ENCODE results near the gene PCDHGC5.

PCDHGC5 gene

GRCh38 chr5:141504216-141504615 is 15.3 kb downstream of the PCDHGC5 start:
- no peak for DNase-seq
- Mint-ChIP-seq H3K4me1 (peaks cover 5% of the 10 kb centered on the region), H3K27ac (no peak overlapping the region), H3K4me3 (no peak overlapping the region), H3K9me3 (no peaks in the 10 kb centered on the region), H3K27me3 (peaks cover 10% of the 10 kb centered on the region)
- no peak for ATAC-seq

DNA sequence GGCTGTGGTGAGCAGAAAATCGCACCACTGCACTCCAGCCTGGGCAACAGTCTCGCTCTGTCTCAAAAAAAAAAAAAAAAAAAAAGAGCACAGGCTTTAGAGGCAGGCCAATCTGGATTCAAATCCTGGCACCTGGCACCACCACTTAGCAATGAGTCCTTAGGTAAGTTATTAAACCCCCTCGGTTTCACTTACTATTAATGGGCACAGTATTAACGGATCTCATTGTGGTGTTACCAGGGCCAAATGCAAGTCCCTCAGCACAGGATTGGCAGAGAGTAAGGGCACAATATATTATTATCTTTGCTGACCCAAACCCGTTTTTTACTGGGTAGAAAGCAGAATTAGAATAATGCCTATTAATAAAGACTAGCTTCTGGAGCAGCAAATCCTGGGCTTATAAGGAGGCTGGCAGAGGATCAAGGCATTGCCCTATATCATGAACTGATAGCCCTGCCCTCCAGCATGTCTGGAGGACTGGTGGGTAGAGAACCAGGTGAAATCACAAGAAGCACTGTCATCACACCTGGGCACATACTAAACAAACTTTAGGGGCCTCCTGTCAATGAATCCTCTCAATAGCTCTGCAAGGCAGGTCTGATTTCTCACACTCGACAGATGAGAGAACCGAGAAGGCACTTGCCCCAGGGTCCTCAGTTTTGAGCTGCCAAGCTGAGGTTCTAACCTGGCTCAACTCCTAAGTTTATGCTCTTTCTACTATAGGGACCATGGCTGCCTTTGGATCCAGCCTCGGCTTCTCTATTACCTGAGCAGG is 17.7 kb downstream of the PCDHGC5 start:
- Mint-ChIP-seq H3K4me1 (peaks cover 13% of the 10 kb centered on the region), H3K4me3 (no peak overlapping the region), H3K9me3 (no peaks in the 10 kb centered on the region), H3K27me3 (peaks cover 7% of the 10 kb centered on the region), H3K27ac (peak overlapping the region in 1 of 2 donors; percentile 75)
- DNase-seq, result no peak
- no peak for ATAC-seq

- H3K9me3 Mint-ChIP-seq, result no peaks in the 10 kb centered on the region
- H3K4me1 Mint-ChIP-seq, result peaks cover 17% of the 10 kb centered on the region
- H3K27ac Mint-ChIP-seq, result peak overlapping the region in 1 of 2 donors; percentile 57
- no peaks in the 10 kb centered on the region for H3K27me3 Mint-ChIP-seq
- DNase-seq, result no peak
- ATAC-seq, result no peak
- H3K4me3 Mint-ChIP-seq, result no peak overlapping the region
Observed at GRCh38 chr5:141507387-141508091, 18.7 kb downstream of the PCDHGC5 start.

- peaks cover 25% of the 10 kb centered on the region for H3K4me1 Mint-ChIP-seq
Observed at GRCh38 chr5:141508440-141508797, 19.5 kb downstream of the PCDHGC5 start.

GRCh38 chr5:141508798-141509611 is 20.1 kb downstream of the PCDHGC5 start:
- ATAC-seq, result no peak

More at GRCh38 chr5:141508440-141508797, 19.5 kb downstream of the PCDHGC5 start:
- ATAC-seq (no peak), DNase-seq (no peak)
- Mint-ChIP-seq H3K4me3 (no peak overlapping the region), H3K27ac (no peak overlapping the region), H3K27me3 (no peaks in the 10 kb centered on the region), H3K9me3 (no peaks in the 10 kb centered on the region)

DNA sequence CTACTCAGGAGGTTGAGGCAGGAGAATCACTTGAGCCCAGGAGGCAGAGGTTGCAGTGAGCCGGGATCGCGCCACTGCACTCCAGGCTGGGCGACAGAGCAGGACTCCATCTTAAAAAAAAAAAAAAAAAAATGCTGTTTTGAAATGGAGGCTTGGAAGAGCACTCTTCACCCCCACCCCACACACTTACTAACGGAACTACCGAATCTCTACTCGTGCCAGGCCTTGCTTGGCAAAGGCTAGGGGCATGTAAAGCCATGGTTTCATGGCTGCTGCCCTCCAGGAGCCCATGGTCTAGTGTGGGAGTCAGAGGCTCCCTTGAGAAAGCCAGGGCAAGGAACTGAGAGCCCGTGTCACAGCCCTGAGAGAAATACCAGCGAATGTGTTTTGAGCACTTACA is 21.3 kb downstream of the PCDHGC5 start:
- H3K4me3 Mint-ChIP-seq, result no peak overlapping the region
- H3K27ac Mint-ChIP-seq, result no peak overlapping the region
- no peak for ATAC-seq

More at GRCh38 chr5:141508798-141509611, 20.1 kb downstream of the PCDHGC5 start:
- Mint-ChIP-seq H3K4me1 (peaks cover 31% of the 10 kb centered on the region), H3K27me3 (no peaks in the 10 kb centered on the region), H3K27ac (no peak overlapping the region), H3K9me3 (no peaks in the 10 kb centered on the region), H3K4me3 (peak overlapping the region in 1 of 2 donors; percentile 36)
- no peak for DNase-seq

DNA sequence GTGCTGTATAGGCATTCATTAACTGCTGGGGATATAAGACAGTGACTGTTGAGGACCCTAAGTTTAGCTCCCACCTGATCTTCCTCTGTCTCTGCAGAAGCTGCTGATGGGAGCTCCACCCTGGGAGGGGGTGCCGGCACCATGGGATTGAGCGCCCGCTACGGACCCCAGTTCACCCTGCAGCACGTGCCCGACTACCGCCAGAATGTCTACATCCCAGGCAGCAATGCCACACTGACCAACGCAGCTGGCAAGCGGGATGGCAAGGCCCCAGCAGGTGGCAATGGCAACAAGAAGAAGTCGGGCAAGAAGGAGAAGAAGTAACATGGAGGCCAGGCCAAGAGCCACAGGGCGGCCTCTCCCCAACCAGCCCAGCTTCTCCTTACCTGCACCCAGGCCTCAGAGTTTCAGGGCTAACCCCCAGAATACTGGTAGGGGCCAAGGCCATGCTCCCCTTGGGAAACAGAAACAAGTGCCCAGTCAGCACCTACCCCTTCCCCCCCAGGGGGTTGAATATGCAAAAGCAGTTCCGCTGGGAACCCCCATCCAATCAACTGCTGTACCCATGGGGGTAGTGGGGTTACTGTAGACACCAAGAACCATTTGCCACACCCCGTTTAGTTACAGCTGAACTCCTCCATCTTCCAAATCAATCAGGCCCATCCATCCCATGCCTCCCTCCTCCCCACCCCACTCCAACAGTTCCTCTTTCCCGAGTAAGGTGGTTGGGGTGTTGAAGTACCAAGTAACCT is 22.1 kb downstream of the PCDHGC5 start:
- peaks cover 51% of the 10 kb centered on the region for H3K4me1 Mint-ChIP-seq
- H3K27me3 Mint-ChIP-seq, result no peaks in the 10 kb centered on the region
- no peak overlapping the region for H3K27ac Mint-ChIP-seq
- no peak for DNase-seq
- H3K4me3 Mint-ChIP-seq, result no peak overlapping the region
- H3K9me3 Mint-ChIP-seq, result no peaks in the 10 kb centered on the region
- ATAC-seq, result no peak

More for the DNA sequence above, 21.3 kb downstream of the PCDHGC5 start:
- H3K4me1 Mint-ChIP-seq, result peaks cover 43% of the 10 kb centered on the region
- DNase-seq, result no peak
- no peaks in the 10 kb centered on the region for H3K9me3 Mint-ChIP-seq
- H3K27me3 Mint-ChIP-seq, result no peaks in the 10 kb centered on the region

GRCh38 chr5:141511771-141512325 is 23.0 kb downstream of the PCDHGC5 start:
- peaks cover 59% of the 10 kb centered on the region for H3K4me1 Mint-ChIP-seq
- no peak for ATAC-seq
- H3K9me3 Mint-ChIP-seq, result no peaks in the 10 kb centered on the region
- H3K27me3 Mint-ChIP-seq, result no peaks in the 10 kb centered on the region
- no peak for DNase-seq
- H3K27ac Mint-ChIP-seq, result no peak overlapping the region
- no peak overlapping the region for H3K4me3 Mint-ChIP-seq

- Mint-ChIP-seq H3K27me3 (no peaks in the 10 kb centered on the region), H3K9me3 (no peaks in the 10 kb centered on the region), H3K27ac (peak overlapping the region; percentile 85 to 95), H3K4me3 (peak overlapping the region; percentile 82 to 89), H3K4me1 (peaks cover 59% of the 10 kb centered on the region)
- DNase-seq (peak; percentile 83 to 85), ATAC-seq (peak; percentile 50)
Observed at GRCh38 chr5:141512390-141512910, 23.6 kb downstream of the PCDHGC5 start.

- Mint-ChIP-seq H3K4me1 (peaks cover 59% of the 10 kb centered on the region), H3K27ac (peak overlapping the region; percentile 95), H3K27me3 (no peaks in the 10 kb centered on the region), H3K9me3 (no peaks in the 10 kb centered on the region), H3K4me3 (peak overlapping the region; percentile 82 to 89)
- peak; percentile 31 to 50 for DNase-seq
- peak; percentile 64 for ATAC-seq
Observed at GRCh38 chr5:141512911-141513626, 24.2 kb downstream of the PCDHGC5 start.

DNA sequence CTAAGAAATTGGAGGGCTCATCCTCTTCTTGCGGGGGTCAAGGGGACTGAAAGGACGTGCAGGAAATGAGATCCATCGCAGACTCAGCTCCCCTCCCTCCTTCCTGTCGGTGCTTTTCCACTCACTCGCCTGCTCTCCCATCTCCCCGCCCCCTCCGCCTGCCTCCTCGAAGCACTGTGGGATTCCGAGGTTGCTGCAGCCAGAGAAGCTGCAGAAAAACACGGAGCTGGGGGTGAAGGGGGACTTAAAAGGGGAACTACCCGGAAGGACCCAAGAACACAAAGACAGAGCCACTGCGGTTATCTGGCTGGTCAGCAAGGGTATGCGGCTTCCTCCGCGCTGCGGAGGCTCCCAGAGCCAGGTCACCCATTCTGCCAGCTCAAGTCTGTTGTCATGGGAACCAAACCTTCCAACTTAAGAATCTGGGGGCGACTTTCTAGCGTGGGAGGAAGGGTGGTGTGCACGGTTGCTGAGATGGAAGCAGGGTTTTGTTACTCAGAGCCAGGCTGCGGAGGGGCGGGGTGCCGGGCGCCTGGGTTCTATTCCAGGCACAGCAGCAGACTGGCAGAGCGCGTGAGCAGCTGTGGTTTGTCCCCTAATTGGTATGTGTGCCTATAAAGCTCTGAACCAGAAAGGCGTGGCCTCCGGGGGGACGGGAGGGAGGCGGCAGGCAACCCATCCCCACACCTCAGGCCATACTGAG is 24.9 kb downstream of the PCDHGC5 start:
- Mint-ChIP-seq H3K27me3 (no peaks in the 10 kb centered on the region), H3K4me1 (peaks cover 59% of the 10 kb centered on the region), H3K4me3 (peak overlapping the region; percentile 82 to 89), H3K27ac (peak overlapping the region; percentile 95), H3K9me3 (no peaks in the 10 kb centered on the region)
- ATAC-seq, result peak; percentile 74
- DNase-seq, result peak; percentile 56 to 76

DNA sequence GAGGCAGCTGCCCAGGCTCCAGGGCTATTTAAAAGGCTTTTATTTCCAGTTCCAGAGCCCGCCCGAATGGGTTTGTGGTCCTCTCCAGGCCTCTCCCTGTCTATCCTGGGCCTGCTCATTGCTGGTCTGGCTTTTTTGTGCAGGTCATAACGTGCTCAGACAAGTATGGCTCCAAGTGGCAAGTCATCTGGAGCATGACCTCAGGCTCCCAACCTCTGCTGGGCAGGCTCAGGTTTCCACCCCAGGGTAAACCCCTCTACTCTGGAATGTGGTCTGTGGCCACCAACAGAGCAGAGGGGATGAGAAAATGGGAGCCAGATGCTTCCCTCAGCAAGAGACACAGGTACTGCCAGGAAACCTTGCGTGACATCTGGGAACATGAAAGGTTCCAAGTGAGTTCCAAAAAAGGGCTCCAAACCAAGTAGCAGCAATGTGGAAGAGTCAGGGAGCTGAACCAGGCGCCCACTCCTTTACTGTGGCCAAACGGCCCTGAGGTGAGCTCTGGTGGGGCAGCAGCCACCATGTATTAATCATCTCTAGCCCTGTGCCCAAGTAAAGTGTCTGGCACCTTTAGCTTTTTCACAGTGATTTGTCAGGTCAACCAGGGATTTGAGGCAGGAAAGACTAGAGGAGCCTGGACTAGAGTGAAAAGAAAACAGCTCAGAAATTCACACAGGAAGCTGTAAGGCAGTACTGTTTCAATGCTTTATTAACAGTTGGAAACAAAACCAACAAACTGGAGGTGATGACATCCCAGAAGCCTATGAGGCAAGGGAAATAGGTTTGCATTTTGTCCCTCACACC is 25.7 kb downstream of the PCDHGC5 start:
- Mint-ChIP-seq H3K4me1 (peaks cover 52% of the 10 kb centered on the region), H3K27ac (peak overlapping the region in 1 of 2 donors; percentile 95), H3K9me3 (no peaks in the 10 kb centered on the region), H3K4me3 (peak overlapping the region; percentile 14 to 20), H3K27me3 (no peaks in the 10 kb centered on the region)
- DNase-seq, result peak in 1 of 2 donors; percentile 29
- ATAC-seq, result peak; percentile 37

- Mint-ChIP-seq H3K4me3 (no peak overlapping the region), H3K4me1 (peaks cover 46% of the 10 kb centered on the region)
Observed at GRCh38 chr5:141515141-141515540, 26.3 kb downstream of the PCDHGC5 start.

More at GRCh38 chr5:141515141-141515540, 26.3 kb downstream of the PCDHGC5 start:
- Mint-ChIP-seq H3K27ac (no peak overlapping the region), H3K9me3 (no peaks in the 10 kb centered on the region), H3K27me3 (no peaks in the 10 kb centered on the region)
- ATAC-seq, result no peak
- DNase-seq, result no peak
